ENCODE data around the gene CIBAR2. TPM values are rescaled to one million over a fixed set of nuclear protein-coding genes. Genes with fewer than 3 reads are reported as not detected.
A peak's percentile ranks its signal among the peaks of the same experiment; 100 is the strongest.

CIBAR2 gene
- total RNA-seq, 1 experiment from 2014 or later, result not detected

DNA sequence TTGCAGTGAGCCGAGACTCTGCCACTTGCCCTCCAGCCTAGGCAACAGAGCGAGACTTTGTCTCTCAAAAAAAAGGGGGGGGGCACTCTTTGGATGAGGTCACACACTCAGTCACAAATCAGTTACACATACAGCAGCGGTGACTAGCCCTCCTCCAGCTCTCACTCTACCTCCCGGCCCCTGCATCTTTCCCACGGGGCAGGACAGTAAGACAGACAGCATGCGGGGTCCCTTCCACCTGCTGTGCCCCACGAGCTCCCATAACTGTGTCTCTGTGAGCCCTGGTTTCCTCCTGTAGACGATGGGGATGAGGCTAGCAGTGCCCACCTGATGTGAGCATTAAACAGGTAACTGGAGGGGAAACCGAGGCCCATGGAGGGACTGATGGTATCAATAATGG lies 5.2 kb downstream of the CIBAR2 start:
- no peak overlapping the region for H3K4me3 ChIP-seq (ENCODE audit: insufficient read depth, low read depth, low read length)
- no peaks in the 10 kb centered on the region for H3K36me3 ChIP-seq (replicated peaks; ENCODE audit: control insufficient read depth, insufficient read depth, low read length)
- DNase-seq, result no peak
- H3K27me3 ChIP-seq (ENCODE audit: control insufficient read depth, insufficient read depth, low read length), result no peaks in the 10 kb centered on the region

DNA sequence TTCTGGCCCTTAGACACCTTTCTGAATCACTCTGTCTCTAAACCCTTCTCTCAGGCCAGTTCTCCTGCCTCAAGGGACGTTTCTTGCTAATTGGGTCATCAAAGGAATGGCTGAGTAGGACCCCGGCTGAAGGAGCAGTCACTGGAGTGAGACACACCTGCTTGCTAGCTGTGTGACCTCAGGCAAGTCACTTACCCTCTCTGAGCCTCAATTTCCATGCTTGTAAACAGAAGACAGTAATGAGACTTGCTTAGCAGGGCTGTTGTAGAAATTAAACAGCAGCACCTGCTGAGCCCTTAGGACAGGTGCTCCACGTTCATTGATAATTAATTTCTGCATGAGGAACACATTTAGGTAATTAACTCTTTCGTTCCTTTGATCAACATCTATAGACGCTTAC lies 6.8 kb downstream of the CIBAR2 start:
- Histone ChIP-seq H3K27me3 (ENCODE audit: control insufficient read depth, insufficient read depth, low read length) (no peaks in the 10 kb centered on the region), H3K36me3 (replicated peaks; ENCODE audit: control insufficient read depth, insufficient read depth, low read length) (no peaks in the 10 kb centered on the region), H3K4me3 (ENCODE audit: insufficient read depth, low read depth, low read length) (no peak overlapping the region)
- DNase-seq, result no peak

DNA sequence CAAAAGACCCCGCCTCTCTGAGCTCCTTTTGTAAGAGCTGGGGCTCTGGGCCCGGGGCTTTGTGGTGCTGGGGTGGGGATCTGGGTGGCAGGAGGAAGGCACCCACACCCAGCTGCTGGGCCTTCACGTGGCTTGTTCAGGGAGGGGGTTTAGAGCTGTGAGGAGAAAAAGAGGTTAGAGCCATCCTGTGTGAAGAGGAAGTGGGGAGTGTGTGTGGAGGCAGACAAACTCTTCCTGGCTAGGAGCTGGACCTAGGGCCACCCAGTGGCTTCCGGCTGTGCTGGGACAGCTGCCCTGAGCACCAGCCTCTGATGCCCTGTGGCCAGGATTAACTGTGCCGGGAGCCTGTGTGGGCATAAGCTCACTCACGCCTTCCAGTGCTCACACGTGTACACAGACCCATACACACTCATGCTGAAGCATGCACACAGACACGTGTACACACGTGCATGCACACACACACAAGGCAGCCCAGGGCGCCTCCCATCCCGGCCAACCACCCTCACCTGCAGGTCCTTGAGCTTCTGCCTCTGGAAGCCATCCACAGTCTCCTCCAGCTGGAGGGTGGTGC lies 7.4 kb downstream of the CIBAR2 start:
- Histone ChIP-seq H3K27me3 (ENCODE audit: control insufficient read depth, insufficient read depth, low read length) (no peaks in the 10 kb centered on the region), H3K4me3 (ENCODE audit: insufficient read depth, low read depth, low read length) (no peak overlapping the region), H3K36me3 (replicated peaks; ENCODE audit: control insufficient read depth, insufficient read depth, low read length) (no peaks in the 10 kb centered on the region)
- no peak for DNase-seq

DNA sequence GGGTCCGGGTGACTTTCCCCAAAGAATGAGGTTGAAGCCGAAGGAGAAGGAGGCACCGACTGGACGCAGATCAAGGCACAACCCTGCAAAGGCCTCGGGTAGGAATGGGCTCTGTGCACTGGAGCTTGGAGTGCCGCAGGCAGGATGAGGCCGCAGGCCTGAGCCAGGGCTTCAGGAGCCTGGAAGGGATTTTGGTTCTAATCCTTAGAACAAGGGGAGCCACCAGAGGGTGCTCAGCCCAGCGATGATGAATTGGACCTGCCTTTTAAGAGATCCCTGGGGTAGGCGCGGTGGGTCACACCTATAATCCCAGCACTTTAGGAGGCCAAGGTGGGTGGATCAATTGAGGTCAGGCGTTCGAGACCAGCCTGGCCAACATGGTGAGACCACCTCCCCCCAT lies 8.1 kb downstream of the CIBAR2 start:
- no peak overlapping the region for H3K4me3 ChIP-seq (ENCODE audit: insufficient read depth, low read depth, low read length)
- peak; percentile 78 for DNase-seq
- no peaks in the 10 kb centered on the region for H3K27me3 ChIP-seq (ENCODE audit: control insufficient read depth, insufficient read depth, low read length)
- H3K36me3 ChIP-seq (replicated peaks; ENCODE audit: control insufficient read depth, insufficient read depth, low read length), result no peaks in the 10 kb centered on the region

DNA sequence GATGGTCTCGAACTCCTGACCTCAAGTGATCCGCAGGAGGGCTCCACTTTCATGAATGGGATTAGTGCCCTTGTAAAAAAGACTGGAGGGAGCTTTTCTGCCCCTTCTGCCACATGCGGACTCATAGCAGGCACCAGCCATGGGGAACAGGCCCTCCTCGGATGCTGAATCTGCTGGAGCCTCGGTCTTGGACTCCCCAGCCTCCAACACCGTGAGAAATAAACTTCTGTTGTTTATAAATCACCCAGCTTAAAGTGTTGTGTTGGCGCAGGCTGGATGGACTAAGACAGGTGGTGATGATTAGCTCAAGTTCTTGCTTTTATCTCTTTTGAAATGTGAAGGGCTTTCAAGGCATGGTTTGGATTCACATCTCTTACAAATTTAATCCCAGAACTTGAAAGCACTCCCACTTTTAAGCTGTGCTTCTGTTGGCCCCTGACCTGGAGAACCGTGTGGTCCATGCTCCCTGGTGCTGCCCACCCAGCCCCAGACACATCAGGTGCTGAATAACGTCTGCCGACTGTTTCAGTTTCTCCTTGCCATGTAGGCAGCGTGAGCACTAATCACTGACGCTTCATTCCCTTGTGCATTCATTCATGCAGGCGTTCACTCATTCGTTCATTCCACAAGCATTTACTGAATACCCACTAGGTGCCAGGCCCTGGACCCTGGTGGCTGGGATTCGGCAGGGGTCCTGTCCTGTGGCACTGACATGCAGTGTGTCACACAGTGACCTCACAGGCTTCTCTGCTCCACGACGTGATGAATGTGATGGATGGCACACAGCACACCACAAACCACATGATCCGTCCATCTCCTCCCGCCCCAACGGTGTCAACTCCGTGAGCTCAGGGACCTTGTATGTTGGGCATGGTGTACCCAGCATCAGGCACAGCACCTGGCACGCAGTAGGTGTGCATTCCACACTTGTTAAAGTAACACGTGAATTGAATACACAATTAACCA lies 8.9 kb downstream of the CIBAR2 start:
- H3K4me3 ChIP-seq (ENCODE audit: insufficient read depth, low read depth, low read length), result no peak overlapping the region
- no peaks in the 10 kb centered on the region for H3K27me3 ChIP-seq (ENCODE audit: control insufficient read depth, insufficient read depth, low read length)
- H3K36me3 ChIP-seq (replicated peaks; ENCODE audit: control insufficient read depth, insufficient read depth, low read length), result no peaks in the 10 kb centered on the region
- no peak for DNase-seq

DNA sequence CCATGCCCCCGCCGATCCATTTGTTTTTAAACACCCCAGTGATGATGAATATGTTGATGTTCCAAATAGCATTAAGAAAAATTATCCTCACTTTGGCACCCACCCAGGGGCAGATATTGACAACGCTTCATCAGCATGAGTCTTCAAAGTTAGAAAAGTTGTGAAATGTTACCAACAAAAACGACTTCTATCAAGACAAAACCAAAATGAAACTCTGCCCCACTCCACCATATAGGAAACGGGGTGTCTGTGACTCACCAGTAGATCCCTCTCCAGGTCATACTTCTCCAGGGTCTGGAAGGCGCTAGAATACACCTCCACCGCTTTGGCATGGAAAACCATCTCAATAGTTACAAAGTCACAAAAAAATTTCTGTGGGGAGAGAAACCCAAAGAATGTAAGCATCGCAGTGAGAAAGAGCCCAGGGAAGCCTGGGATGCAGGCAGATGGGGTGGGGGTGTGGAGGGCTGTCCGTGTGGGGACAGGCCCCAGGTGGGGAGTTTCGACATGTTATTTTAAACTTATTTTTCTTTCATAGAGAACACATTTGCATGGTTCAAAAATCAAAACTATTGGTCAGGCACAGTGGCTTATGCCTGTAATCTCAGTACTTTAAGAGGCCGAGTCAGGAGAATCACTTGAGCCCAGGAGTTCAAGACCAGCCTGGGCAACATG lies 10.2 kb downstream of the CIBAR2 start:
- H3K4me3 ChIP-seq (ENCODE audit: insufficient read depth, low read depth, low read length), result no peak overlapping the region
- DNase-seq, result no peak
- no peaks in the 10 kb centered on the region for H3K27me3 ChIP-seq (ENCODE audit: control insufficient read depth, insufficient read depth, low read length)
- no peaks in the 10 kb centered on the region for H3K36me3 ChIP-seq (replicated peaks; ENCODE audit: control insufficient read depth, insufficient read depth, low read length)

DNA sequence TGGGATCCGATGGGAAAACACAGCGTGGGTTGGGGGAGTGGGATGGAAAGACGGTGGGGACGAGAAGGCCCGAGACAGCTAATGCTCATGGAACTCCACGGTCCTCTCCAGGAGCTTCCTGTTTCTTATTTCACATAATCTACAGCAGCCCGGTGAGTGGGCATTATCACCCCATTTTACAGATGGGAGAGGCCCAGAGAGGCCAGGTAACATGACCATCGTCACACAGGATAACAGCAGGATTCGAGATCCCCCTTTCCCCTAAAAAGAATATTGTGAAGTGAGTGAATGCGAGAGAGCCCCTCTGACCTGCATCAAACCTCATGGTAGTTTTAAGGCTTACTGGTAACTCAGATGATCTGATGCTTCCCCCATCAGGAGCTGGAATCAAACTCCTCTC lies 12.0 kb downstream of the CIBAR2 start:
- Histone ChIP-seq H3K36me3 (replicated peaks; ENCODE audit: control insufficient read depth, insufficient read depth, low read length) (no peaks in the 10 kb centered on the region), H3K27me3 (ENCODE audit: control insufficient read depth, insufficient read depth, low read length) (no peaks in the 10 kb centered on the region), H3K4me3 (ENCODE audit: insufficient read depth, low read depth, low read length) (no peak overlapping the region)
- no peak for DNase-seq

DNA sequence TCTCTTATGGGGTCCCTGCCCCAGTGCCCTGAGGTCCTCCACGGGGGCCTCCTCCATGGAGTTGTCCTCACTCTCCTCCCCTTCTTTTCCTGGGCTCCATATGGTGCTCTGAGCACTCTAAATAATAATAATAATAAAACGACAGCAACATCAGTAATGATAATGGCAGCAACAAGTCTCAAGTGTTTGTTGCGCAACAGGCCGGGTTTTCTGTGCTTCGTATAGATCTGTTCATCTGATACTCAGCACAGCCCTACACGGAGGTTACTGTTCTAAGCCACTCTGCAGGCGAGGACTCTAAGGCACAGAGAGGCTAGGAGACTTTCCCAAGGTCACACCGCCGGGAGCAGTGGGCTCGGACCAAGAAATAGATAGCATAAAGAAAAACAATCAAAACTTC lies 13.7 kb downstream of the CIBAR2 start:
- Histone ChIP-seq H3K36me3 (replicated peaks; ENCODE audit: control insufficient read depth, insufficient read depth, low read length) (no peaks in the 10 kb centered on the region), H3K27me3 (ENCODE audit: control insufficient read depth, insufficient read depth, low read length) (no peaks in the 10 kb centered on the region), H3K4me3 (ENCODE audit: insufficient read depth, low read depth, low read length) (no peak overlapping the region)
- no peak for DNase-seq

DNA sequence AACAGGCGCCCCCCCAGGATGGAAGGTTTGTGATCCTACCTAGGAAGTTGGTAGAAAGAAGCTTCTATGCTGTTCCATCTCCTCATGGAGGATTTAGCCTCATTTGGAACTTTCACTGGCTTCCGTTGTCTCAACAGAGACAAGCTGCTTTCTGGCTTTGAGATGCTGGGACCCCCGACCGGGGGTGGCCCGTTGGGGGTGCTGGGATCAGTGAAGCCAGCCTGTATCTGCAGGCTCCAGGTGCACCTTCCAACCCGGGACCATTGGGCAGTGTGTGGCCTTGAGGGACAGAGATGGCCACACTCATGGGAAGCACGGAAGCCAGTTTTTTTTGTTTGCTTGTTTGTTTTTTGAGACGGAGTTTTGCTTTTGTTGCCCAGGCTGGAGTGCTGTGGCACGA lies 15.4 kb downstream of the CIBAR2 start:
- peak; percentile 62 for DNase-seq
- Histone ChIP-seq H3K36me3 (replicated peaks; ENCODE audit: control insufficient read depth, insufficient read depth, low read length) (no peaks in the 10 kb centered on the region), H3K27me3 (ENCODE audit: control insufficient read depth, insufficient read depth, low read length) (no peaks in the 10 kb centered on the region), H3K4me3 (ENCODE audit: insufficient read depth, low read depth, low read length) (no peak overlapping the region)

DNA sequence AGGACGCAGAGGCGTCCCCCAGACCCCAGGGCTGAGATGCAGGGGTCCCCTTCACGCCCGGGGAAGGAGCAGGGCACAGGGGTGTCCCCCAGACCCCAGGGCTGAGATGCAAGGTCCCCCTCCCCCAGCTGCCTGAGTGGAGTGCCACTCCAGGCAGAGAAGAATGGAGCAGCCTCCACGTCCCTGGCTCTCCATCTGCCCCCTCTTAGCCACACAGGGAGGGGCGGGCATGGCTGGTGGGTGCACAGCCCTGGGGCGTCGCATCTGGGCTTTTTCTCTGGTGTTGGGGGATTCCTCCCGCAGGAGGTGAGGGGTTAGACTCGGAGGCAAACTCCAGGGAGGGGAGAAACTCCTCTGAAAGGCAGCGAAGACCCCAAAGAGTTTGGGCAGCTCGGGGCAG lies 17.5 kb downstream of the CIBAR2 start:
- no peaks in the 10 kb centered on the region for H3K27me3 ChIP-seq (ENCODE audit: control insufficient read depth, insufficient read depth, low read length)
- no peak overlapping the region for H3K4me3 ChIP-seq (ENCODE audit: insufficient read depth, low read depth, low read length)
- DNase-seq, result peak; percentile 61
- no peaks in the 10 kb centered on the region for H3K36me3 ChIP-seq (replicated peaks; ENCODE audit: control insufficient read depth, insufficient read depth, low read length)

DNA sequence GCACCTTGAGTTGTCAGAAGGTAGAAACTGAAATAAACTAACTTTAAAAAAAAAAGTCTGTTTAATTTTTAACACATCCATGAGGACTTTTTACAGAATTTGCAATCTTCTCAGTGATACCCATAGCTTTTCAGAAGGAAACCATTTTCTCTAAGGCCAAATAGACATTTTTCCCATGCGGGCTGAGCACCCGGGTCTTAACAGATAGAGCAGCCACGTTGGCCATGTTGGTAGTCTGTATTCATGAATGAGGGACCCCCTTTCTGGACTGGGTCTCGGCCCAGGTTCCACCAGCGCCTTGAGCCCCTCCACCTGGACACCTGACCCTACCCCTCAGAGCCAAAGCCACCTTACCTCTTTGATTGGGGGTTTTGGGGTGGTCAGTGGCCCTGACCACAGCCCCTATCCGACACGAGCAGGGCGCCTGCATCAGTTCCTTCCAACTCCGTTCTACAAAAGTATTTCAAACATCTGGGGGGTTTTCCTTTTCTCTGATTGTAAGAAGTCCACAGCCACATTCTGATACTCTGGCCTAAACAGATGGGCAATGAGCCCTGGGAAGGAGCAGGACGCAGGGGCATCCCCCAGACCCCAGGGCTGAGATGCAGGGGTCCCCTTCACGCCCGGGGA lies 18.0 kb downstream of the CIBAR2 start:
- Histone ChIP-seq H3K27me3 (ENCODE audit: control insufficient read depth, insufficient read depth, low read length) (no peaks in the 10 kb centered on the region), H3K4me3 (ENCODE audit: insufficient read depth, low read depth, low read length) (no peak overlapping the region), H3K36me3 (replicated peaks; ENCODE audit: control insufficient read depth, insufficient read depth, low read length) (no peaks in the 10 kb centered on the region)
- peak; percentile 44 for DNase-seq

DNA sequence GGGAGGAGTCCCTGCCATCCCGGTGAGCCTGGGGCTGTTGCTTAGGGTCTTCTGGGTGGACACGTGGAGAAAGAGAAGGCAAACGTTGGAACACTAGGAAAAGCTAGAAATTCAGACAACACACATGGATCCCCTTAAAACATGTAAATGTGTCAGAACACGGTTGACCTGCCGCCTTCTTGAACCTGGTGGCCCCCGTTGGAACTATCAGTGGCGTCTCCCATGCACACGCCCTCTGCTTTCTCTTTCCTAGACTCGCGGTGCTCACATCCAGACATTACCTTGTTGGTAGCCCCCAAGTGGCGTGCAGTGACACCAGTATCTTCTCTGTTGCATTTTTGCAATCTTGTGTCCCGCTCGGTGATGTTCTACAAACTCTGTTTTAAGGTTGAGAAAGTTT lies 18.6 kb downstream of the CIBAR2 start:
- no peak overlapping the region for H3K4me3 ChIP-seq (ENCODE audit: insufficient read depth, low read depth, low read length)
- H3K27me3 ChIP-seq (ENCODE audit: control insufficient read depth, insufficient read depth, low read length), result no peaks in the 10 kb centered on the region
- no peaks in the 10 kb centered on the region for H3K36me3 ChIP-seq (replicated peaks; ENCODE audit: control insufficient read depth, insufficient read depth, low read length)
- DNase-seq, result peak; percentile 67

DNA sequence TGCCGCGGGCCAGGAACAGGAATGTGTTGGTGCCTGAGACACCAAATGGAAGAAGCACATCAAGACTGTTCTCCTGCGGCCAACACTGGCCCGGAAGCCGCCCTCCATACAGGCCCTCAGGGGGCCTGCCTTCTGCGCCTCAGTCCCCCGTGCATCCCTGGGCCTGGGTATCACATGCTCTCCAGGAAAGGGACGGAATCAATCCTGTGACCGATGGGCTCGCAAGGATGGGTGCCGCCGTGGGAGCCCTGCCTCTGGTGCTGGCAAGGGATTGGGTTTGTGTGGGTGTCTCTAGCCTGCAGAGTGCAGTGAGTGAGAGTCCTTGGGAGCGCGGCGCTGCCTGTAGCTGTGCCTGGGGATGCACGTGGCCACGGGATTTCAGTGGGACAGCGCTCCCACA lies 19.4 kb downstream of the CIBAR2 start:
- Histone ChIP-seq H3K27me3 (ENCODE audit: control insufficient read depth, insufficient read depth, low read length) (no peaks in the 10 kb centered on the region), H3K36me3 (replicated peaks; ENCODE audit: control insufficient read depth, insufficient read depth, low read length) (no peaks in the 10 kb centered on the region), H3K4me3 (ENCODE audit: insufficient read depth, low read depth, low read length) (no peak overlapping the region)
- peak; percentile 67 for DNase-seq

DNA sequence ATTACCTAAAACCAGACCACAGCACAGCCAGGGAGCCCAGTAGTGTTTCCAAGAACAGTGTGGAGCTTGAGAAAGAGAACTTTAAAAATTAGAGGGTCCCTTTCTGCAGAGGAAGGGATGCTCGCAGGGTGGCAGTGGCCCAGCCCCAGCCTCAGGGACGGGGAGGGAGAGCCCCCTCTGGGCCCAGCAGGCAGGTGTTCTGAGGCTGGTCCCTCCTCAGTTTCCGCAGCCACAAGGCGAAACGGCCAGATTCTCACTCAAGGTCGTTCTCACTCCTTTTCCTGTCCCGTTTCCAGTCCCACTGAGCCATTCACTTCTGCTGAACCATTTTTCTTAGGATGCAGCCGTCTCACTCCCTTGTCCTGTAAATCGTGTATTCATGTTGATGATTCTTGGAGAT lies 20.0 kb downstream of the CIBAR2 start:
- Histone ChIP-seq H3K36me3 (replicated peaks; ENCODE audit: control insufficient read depth, insufficient read depth, low read length) (no peaks in the 10 kb centered on the region), H3K4me3 (ENCODE audit: insufficient read depth, low read depth, low read length) (no peak overlapping the region), H3K27me3 (ENCODE audit: control insufficient read depth, insufficient read depth, low read length) (no peaks in the 10 kb centered on the region)
- peak; percentile 61 for DNase-seq
